NAMALWA (cell line): ENCODE results near the gene MAGEA4.
"Not testable (repeated sequence)": the region's sequence is repeated elsewhere in the genome, so short reads cannot be mapped to it uniquely, and the experiment has no call there.

Experiments
- DNase-seq: peaks from one replicate; pipeline ENCODE4 v3.0.0-alpha.2; 2015; ENCODE audit warnings: low spot score

MAGEA4 gene, protein sequence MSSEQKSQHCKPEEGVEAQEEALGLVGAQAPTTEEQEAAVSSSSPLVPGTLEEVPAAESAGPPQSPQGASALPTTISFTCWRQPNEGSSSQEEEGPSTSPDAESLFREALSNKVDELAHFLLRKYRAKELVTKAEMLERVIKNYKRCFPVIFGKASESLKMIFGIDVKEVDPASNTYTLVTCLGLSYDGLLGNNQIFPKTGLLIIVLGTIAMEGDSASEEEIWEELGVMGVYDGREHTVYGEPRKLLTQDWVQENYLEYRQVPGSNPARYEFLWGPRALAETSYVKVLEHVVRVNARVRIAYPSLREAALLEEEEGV

DNA sequence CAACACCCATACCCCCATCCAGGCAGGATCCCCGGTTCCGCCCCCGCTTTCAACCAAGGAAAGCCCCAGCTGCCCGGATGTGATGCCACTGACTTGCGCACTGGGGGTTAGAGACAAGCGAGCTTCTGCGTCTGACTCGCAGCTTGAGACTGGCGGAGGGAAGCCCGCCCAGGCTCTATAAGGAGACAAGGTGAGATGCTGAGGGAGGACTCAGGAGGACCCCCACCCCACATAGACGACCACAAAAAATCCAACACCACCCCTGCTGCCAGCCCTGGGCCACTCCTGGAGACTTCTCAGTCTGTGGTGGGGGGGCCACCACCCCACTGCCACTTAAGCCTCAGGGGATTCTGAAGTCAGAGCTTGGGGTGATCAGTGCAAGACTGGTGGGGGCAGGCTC lies at the start of gene MAGEA4:
Gene MAGEA4 (plus strand): TSS at position 110 of the 400 bp plus-strand sequence. CDS start 10,776 bp downstream, outside the sequence.
- no peak for DNase-seq

DNA sequence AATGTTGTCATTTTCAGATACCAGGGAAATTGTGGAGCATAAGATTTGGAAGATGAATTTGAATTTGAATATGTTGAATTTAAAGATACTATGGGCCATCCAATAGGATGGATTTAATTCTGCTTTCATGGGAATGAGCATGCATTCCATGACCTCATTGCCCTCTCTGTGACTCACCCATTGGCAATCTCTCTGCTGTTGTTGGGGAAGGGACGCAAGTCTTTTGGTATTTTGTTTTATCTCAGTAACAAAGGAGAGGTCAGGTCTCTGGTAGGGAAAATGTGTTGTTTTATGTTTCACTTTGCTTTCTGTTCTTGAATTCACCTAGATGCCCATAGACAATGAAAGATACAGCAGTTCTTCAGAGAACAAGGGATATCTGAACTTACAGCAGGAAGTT lies 42.1 kb upstream of the MAGEA4 start:
- DNase-seq: no peak

DNA sequence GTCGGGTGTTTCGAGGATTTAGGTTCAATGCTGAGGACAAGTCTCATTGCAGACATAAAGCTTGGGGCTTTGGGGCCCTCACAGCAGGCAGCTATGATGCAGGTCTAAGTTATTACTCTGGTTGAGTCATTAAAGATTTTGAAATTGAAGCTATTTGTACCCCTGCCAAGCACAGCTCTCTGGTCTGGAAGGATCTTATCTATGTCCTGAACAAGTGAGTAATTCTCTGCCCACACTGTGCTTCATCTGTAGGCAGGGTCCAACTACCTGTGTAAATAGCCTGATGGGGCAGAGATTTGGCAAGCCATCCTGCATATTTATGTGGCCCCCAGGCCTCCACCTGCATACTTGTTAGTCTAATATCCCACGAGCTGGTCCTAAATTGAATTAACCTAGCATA lies 41.4 kb upstream of the MAGEA4 start:
- no peak for DNase-seq

DNA sequence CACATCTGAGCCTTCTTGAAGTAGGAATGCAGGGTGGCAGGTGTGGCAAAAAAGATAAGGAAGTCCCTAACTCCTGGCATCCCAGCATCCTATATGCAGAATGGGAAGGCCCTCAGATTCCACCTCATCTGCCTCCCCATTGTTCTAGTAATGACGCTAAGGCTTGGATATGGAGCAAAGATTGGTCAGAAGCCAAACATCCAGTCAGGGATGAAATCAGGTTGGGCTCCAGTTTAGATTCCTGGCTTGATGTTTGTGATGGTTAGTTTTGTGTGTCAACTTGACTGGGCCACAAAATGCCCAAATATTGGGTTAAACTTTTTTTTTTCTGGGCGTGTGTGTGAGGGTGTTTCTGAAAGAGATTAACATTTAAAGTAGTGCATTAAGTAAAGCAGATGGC lies 39.6 kb upstream of the MAGEA4 start:
- DNase-seq: no peak

DNA sequence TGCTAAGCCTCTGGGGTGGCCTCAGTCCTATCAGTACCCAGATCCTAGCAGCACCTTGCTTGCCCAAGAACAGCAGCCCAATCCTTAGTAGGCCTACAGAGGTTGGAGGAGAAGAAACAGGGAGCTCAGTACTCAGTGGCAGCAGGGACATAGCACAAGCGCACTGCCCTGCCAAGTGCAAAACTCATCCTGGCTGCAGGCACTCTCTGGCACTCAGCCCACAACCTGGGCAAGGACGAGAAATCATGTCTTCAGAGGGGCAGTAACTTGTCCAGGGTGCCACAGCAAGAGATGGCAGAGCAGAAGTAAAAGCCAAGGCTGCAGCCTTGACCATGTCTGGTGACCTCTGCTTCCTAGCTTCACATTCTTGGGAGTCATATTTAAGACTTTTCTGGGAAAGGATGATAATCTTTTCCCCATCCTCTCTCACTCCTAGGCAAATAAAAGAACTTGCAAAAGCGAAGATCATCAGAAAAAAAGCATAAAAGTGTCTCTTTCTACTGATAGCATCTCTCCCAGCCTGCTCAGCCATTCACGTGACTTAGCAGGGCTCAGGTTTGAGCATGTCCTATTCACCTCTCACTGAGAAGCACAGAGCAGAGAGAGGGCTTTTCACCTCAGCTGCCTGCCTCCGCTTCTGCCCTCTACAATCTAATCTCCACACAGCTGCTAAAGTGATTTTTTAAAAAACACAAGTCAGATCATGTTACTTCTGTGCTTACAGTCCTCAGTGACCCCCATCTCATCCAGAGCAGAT lies 37.2 kb upstream of the MAGEA4 start:
- DNase-seq: no peak

DNA sequence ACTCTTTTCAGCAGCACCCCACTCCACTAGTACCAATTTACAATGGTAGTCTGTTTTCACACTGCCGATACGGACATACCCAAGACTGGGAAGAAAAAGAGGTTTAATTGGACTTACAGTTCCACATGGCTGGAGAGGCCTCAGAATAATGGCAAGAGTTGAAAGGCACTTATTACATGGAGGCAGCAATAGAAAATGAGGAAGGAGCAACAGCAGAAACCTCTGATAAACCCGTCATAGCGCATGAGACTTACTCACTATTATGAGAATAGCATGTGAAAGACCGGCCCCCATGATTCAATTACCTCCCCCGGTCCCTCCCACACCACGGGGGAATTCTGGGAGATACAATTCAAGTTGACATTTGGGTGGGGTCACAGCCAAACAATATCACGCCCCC lies 34.1 kb upstream of the MAGEA4 start:
- no peak for DNase-seq

DNA sequence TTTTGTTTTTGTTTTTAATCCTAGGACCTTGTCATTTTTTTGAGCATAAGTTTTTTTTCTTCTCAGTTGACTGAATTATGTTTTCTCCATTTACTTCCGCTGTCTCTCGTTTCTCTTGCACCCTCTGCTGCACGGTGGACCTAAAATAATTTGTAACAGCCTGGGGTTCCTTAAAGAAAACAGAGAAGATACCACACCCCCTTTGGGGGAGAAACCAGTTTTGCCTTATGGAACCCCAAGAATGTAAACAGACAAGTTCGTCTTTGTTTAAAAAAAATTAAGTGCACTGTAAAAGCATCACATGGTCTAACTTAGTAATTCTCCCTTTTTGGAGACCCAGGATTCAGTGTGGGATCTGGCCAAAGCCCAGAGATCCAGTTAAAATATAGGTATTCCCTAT lies 32.8 kb upstream of the MAGEA4 start:
- DNase-seq: no peak

DNA sequence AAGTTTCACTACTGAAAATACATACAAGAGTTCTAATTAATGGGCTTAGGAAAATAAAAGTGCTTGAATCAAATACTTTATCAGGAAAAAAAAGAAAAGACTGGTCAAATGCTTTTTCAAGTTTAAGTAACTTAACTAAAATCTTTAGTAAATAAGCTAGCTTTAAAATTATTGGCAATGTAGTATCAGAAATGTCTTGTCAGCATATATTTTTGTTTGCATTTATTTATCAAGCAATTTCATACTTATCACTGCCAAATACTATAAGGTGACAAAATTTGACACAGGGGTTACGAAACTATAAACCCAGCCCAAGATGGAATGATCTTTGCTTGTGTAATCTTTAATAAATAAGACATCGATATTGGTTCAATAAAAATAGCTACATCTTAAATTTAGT lies 31.8 kb upstream of the MAGEA4 start:
- no peak for DNase-seq

DNA sequence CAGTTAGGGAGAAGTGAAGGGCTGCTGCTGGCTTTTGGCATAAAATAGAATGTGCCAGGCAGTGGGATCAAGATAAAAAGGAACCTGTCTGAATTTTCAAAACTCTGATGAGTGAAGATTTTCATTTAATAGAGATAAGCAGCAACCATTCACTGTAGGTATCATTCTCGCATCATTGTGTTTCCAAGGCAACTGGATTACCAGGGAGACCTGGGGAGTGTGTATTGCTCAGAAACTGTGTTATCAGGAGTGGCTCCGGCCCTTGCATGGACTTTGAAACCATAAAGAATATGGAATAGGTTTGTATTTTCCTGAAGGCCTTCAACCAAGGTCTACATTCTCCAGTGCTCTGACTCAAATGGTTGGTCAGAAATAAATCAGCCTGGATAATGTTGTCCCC lies 23.3 kb upstream of the MAGEA4 start:
- no peak for DNase-seq

DNA sequence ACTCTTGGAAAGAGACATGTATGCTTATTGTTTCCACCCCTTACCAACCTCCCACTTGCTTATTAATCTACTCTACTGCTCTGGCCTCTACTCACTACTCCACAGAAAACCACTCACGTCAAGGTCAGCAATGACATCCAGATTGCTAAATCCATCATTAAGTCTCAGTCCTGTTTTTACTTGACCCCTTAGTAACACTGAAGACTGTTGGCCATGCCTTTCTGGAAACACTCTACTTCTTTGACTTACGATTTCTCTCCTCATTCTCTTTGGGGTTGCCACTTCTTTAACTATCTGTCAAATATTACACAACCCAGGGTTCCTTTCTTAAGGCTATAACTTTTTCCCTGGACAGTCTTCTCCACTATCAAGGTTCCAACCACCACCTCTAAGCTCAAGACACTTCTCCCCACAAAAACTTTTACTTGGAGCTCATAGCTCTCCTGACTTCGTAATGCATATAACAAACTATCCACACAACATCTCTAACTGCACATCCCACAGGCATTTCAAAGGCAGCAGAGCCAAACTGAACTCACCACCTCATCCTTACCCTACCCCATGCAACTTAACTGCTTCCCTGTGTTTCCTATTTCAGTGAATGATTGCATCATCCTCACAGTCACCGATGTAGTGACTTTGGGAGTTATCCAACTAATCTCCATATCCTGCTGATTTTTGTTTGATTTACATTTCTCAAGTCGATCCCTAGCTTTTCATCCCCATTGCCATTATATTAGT lies 15.8 kb upstream of the MAGEA4 start:
- no peak for DNase-seq

DNA sequence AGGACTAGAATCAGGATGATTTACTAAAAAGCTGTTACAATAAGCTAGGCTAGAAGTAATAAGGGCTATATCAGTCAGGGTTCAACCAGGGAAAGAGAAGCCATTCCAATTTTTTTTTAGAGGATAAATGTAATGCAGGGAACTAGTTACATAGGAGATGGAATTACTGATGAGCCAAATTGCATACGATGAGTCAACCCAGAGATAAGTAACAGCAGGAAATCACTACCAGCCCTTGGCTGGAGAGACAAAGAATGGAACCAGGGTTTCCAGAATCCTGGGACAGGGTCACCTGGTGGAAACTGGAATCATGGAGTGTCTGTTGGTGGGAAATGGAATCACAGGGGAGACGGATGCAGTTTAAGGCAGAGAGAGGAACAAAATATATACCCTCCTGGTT lies 13.1 kb upstream of the MAGEA4 start:
- DNase-seq: no peak

DNA sequence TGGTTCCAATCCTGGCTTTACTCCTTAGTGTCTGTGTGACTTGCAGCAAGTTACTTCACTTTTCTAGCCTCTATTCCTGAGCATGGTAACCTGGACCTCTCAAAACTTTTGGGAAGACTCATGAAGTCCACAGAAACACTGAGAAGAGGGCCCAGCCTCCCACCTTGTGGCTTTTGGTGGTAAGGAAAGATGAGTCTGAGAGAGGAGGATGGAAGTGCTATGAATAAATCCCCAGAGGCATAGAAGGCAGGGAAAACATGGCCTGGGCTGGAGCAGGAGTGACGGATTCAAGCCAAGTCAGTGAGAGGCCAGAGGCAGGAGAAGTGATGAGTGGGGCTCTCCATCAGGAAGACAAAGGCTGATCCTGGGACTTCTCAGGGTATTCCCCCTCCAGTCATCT lies 10.9 kb upstream of the MAGEA4 start:
- no peak for DNase-seq

DNA sequence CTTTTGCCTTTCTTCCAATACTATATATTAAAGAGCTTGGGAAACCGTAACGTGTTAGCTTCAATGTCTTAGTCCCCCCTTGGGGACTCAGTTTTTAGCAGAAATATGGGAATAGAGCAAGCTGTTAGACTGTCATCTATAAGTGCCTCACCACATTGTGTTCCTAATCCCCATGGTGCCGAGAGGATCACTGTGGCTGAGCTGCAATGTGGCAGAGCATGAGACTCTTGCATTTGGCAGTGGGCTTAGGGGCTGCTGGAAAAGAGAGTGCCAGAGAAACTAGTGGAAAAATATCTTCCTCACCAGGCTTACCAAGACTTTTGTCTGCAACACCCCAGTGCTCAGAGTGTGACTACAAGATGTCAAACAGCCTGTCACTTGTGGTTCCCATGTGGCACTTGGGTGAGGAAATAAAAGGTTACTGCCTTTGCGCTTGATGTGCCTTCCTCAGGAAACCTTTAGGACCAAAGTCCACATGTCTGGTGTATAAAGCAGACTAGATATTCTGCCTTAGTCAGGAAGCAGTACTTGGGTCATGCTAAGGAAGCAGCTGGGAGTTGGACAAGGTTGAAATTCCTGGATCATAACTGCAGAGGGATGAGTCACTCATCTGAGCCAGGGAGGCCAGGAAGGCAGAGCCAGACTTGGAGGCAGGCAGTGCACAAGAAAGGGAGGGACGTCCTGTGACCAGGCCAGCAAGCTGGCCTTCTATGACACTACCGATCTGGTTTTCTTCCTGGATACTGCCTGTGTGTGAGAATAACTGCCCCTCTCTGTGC lies 9.7 kb upstream of the MAGEA4 start:
- no peak for DNase-seq

DNA sequence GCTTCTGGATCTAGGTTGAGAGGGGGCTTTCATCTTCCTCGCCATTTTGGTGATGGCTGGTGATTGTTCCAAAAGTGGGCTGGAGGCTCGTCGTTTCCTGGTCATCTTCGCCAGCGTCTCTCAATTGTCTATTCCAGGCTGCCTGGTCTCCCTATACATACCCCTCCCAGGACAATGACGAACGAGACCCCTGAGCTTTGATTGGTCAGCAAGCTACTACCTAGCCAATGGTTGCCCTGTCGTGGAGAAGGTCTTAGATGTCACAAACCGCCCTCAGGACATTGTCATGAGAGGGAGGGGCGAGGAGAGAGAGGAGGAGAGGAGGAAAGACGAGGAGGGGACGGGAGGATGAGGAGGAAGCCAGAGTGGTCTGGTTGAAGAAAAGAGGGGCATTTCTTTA lies 7.7 kb upstream of the MAGEA4 start:
- no peak for DNase-seq

DNA sequence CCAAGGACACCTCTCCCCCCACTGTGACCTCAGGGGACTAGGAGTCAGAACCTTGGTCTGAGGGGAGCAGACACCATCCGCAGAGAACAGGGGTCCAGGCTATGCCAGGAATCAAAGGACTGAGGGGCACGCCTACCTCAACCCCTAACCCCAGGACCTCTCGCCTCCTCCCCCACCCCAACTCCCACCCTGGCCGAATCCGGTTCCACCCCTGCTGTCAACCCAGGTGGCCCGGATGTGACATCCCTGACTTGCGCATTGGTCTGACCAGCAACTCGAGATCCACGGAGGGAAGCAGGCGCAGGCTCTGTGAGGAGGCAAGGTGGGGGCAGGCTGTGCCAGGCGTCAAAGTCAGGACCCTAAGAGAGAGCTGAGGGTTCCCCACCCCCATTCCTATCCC lies 468 bp upstream of the MAGEA4 start:
- no peak for DNase-seq

DNA sequence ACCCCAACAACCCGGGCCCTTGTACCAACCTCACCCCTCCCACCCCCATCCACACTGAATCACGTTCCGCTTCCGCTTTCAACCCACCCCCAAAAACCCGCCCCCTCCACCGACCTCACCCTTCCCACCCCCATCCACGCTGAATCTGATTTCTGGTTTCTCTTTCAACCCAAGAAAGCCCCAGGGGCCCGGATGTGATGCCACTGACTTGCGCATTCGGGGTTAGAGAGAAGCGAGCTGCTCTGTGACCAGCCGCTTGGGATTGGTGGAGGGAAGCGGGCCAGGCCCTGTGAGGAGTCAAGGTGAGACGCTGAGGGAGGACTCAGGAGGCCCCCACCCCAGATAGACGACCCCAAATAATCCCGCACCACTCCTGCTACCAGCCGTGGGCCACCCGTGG lies 6.0 kb downstream of the MAGEA4 start:
- DNase-seq: not testable (repeated sequence)

DNA sequence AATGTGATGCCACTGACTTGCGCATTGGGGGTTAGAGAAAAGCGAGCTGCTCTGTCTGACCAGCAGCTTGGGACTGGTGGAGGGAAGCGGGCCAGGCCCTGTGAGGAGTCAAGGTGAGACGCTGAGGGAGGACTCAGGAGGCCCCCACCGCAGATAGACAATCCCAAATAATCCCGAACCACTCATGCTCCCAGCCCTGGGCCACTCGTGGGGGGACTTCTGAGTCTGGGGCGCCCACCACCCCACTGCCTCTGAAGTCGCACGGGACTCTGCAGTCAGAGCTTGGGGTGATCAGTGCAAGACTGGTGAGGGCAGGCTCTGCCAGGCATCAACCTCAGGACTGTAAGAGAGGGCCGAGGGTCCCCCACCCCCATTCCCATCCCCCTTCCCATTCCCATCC lies 6.9 kb downstream of the MAGEA4 start:
- DNase-seq: no peak

DNA sequence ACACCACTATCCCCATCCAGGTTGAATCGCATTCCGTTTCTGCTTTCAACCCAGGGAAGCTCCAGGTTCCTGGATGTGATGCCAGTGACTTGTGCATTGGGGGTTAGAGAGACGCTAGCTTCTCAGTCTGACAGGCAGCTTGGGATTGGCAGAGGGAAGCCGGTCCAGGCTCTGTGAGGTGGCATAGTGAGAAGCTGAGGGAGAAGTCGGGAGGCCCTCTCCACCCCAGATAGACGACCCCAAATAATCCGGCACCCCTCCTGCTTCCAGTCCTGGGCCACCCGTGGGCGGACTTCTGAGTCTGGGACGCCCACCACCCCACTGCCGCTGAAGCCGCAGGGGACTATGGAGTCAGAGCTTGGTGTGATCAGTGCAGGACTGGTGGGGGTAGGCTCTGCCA lies 7.4 kb downstream of the MAGEA4 start:
- no peak for DNase-seq

DNA sequence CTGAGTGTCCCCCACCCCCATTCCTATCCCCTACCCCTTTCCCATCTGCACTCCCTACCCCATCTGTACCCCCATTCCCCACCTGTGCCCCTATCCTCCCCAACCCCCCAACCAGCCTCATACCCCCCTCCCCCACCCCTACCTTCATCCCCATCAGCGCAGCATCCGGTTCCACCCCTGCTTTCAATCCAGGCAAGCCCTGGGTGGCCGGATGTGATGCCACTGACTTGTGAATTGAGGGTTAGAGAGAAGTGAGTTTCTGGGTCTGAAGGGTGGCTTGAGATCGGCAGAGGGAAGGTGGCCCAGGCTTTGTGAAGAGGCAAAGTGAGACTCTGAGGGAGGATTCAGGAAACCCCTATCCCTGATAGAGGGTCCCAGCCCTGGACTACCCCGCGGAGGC lies 7.8 kb downstream of the MAGEA4 start:
- no peak for DNase-seq

DNA sequence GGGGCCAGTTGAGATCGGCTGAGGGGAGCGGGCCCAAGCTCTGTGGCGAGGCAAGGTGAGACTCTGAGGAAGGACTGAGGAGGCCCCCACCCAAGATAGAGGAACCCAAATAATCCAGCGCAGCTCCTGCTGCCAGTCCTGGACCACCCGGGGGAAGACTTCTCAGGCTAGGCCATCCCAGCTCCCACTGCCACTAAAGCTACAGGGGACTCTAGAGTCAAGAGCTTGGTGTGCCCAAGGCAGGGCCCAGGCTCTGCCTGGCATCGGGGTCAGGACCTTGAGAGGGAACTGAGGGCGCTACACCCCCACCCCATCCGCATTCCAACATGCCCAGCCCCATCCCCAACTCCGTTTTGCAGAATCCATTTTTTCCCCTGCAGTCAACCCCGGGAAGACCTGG lies 8.6 kb downstream of the MAGEA4 start:
- DNase-seq: no peak

DNA sequence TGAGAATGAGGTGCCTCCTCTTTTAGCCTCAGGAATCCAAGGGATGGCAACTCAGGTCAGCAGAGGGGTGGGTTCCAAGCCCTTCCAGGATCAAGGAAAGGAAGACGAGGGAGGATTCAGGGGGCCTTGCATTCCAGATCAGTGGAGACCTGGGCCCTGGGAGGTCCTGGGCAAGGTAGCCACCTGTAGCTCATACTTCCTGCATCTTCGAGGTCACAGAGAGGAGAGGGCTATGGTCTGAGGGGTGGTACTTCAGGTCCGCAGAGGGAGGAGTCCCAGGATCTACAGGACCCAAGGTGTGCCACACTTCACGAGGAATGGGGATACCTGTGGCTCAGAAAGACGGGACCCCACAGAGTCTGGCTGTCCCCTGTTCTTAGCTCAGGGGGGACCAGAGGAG lies 9.2 kb downstream of the MAGEA4 start:
- no peak for DNase-seq

DNA sequence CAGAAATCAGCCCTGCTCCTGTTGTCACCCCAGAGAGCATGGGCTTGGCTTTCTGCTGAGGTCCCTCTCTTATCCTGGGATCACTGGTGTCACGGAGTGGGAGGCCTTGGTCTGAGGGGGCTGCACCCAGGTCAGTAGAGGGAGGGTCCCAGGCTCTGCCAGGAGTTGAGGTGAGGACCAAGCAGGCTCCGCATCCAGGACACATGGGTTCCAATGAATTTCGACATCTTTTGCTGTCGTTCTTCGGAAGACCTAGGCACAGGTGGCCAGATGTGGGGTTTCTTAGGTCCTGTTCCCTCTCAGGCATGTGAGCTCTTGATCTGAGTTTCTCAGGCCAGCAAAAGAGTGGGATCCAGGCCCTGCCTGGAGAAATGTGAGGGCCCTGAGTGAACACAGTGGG lies 10.0 kb downstream of the MAGEA4 start:
- DNase-seq: no peak
